ENCODE data around the gene DCLK1. TPM values are rescaled to one million over a fixed set of nuclear protein-coding genes. Genes with fewer than 3 reads are reported as not detected.

The DCLK1 gene
- total RNA-seq, 4 donors from 2014 or later: 4.4 to 102 (median 13.3) TPM

GRCh38 chr13:35872369-35872768 lies 258.8 kb downstream of the DCLK1 start:
- Histone ChIP-seq H3K27me3 (no peaks in the 10 kb centered on the region), H3K4me3 (no peak overlapping the region), H3K9me3 (no peaks in the 10 kb centered on the region), H3K4me1 (no peaks in the 10 kb centered on the region), H3K27ac (no peak overlapping the region), H3K36me3 (no peaks in the 10 kb centered on the region)
- no peak for TF ChIP-seq CTCF (IDR thresholded peaks at IDR 0.05)
- no peak for TF ChIP-seq POLR2A (IDR thresholded peaks at IDR 0.05)
- intact Hi-C loops (cut with DNase I; ENCODE audit: low total_unique reads): no loop called here
- DNase-seq: no peak

- no peak for DNase-seq
- peak overlapping the region in 1 of 2 donors; percentile 20 for H3K27ac ChIP-seq
- no peaks in the 10 kb centered on the region for H3K36me3 ChIP-seq
- TF ChIP-seq POLR2A (IDR thresholded peaks at IDR 0.05) (no peak), CTCF (IDR thresholded peaks at IDR 0.05) (no peak)
- H3K4me3 ChIP-seq: no peak overlapping the region
- H3K27me3 ChIP-seq: no peaks in the 10 kb centered on the region
- no peaks in the 10 kb centered on the region for H3K4me1 ChIP-seq
- intact Hi-C loops (cut with DNase I; ENCODE audit: low total_unique reads): no loop called here
- no peaks in the 10 kb centered on the region for H3K9me3 ChIP-seq
Observed at GRCh38 chr13:35871561-35871960, 259.6 kb downstream of the DCLK1 start.

GRCh38 chr13:35866801-35867200 lies 264.4 kb downstream of the DCLK1 start:
- no peak for DNase-seq
- no peaks in the 10 kb centered on the region for H3K9me3 ChIP-seq
- no peak overlapping the region for H3K4me3 ChIP-seq
- no peaks in the 10 kb centered on the region for H3K36me3 ChIP-seq
- H3K27ac ChIP-seq: no peak overlapping the region
- no peaks in the 10 kb centered on the region for H3K27me3 ChIP-seq
- no peak for TF ChIP-seq POLR2A (IDR thresholded peaks at IDR 0.05)
- no peak for TF ChIP-seq CTCF (IDR thresholded peaks at IDR 0.05)
- intact Hi-C loops (cut with DNase I; ENCODE audit: low total_unique reads): no loop called here
- H3K4me1 ChIP-seq: no peaks in the 10 kb centered on the region

GRCh38 chr13:35865341-35866240 lies 265.6 kb downstream of the DCLK1 start:
- H3K27ac ChIP-seq: peak overlapping the region in 1 of 2 donors; percentile 35
- no peaks in the 10 kb centered on the region for H3K36me3 ChIP-seq
- no peak for TF ChIP-seq POLR2A (IDR thresholded peaks at IDR 0.05)
- no peak for TF ChIP-seq CTCF (IDR thresholded peaks at IDR 0.05)
- H3K4me1 ChIP-seq: no peaks in the 10 kb centered on the region
- H3K9me3 ChIP-seq: no peaks in the 10 kb centered on the region
- no peaks in the 10 kb centered on the region for H3K27me3 ChIP-seq
- H3K4me3 ChIP-seq: no peak overlapping the region
- DNase-seq: no peak
- intact Hi-C loops (cut with DNase I; ENCODE audit: low total_unique reads): no loop called here

GRCh38 chr13:35860661-35861060 lies 270.5 kb downstream of the DCLK1 start:
- intact Hi-C loops (cut with DNase I; ENCODE audit: low total_unique reads): no loop called here
- peak overlapping the region; percentile 82 to 89 for H3K27ac ChIP-seq
- H3K36me3 ChIP-seq: no peaks in the 10 kb centered on the region
- no peak for TF ChIP-seq CTCF (IDR thresholded peaks at IDR 0.05)
- TF ChIP-seq POLR2A (IDR thresholded peaks at IDR 0.05): no peak
- peaks cover 16 to 21% of the 10 kb centered on the region in 2 donors for H3K4me1 ChIP-seq
- no peak for DNase-seq
- H3K9me3 ChIP-seq: no peaks in the 10 kb centered on the region
- no peaks in the 10 kb centered on the region for H3K27me3 ChIP-seq
- no peak overlapping the region for H3K4me3 ChIP-seq

All from uterus (tissue), 4 donors.